GM23338 (cell line): Measurements from ENCODE around the gene MGME1. TPM values are rescaled to one million over a fixed set of nuclear protein-coding genes. Genes with fewer than 3 reads are reported as not detected.

Experiments used
- ATAC-seq: fragments of 200-7000 bp; cut with Tn5 transposase; 3 replicates; pipeline ENCODE4 v1.9.1; 2020
- DNase-seq: peaks from one replicate; pipeline ENCODE4 v3.0.0-alpha.2; 2015; ENCODE audit warnings: low spot score
- H2AFZ ChIP-seq: fragments of 200-600 bp; sonication (generic); 2 replicates; pipeline ENCODE4 v1.8.0; 2016; ENCODE audit warnings: antibody characterized with exemption, mild to moderate bottlenecking, moderate library complexity
- H3F3A ChIP-seq: fragments of 200-600 bp; sonication (generic); replicated peaks from 2 replicates; pipeline ENCODE4 v1.8.0; 2017; ENCODE audit warnings: antibody characterized with exemption, mixed run types, low read depth
- H3K27ac ChIP-seq: fragments of 200-600 bp; sonication (generic); 2 replicates; pipeline ENCODE4 v1.6.1; 2016; ENCODE audit warnings: low read depth
- H3K27me3 ChIP-seq: fragments of 200-600 bp; sonication (generic); 2 replicates; pipeline ENCODE4 v1.8.0; 2016; ENCODE audit warnings: mild to moderate bottlenecking, mixed run types, moderate library complexity; ENCODE audit not compliant: insufficient read depth
- H3K36me3 ChIP-seq: fragments of 200-600 bp; sonication (generic); 2 replicates; pipeline ENCODE4 v1.8.0; 2016; ENCODE audit warnings: mild to moderate bottlenecking; ENCODE audit not compliant: insufficient read depth
- H3K4me1 ChIP-seq: fragments of 200-600 bp; sonication (generic); 2 replicates; pipeline ENCODE4 v1.8.0; 2016; ENCODE audit warnings: mild to moderate bottlenecking, moderate library complexity; ENCODE audit not compliant: insufficient read depth
- H3K4me2 ChIP-seq: fragments of 200-600 bp; sonication (generic); 2 replicates; pipeline ENCODE4 v1.7.1; 2017; ENCODE audit warnings: mixed run types
- H3K4me3 ChIP-seq: fragments of 200-600 bp; sonication (generic); 2 replicates; pipeline ENCODE4 v1.6.1; 2016; ENCODE audit warnings: mixed run types
- H3K79me2 ChIP-seq: fragments of 200-600 bp; sonication (generic); replicated peaks from 2 replicates; pipeline ENCODE4 v1.8.0; 2017; ENCODE audit warnings: mild to moderate bottlenecking; ENCODE audit not compliant: insufficient read depth
- H3K9me2 ChIP-seq: fragments of 200-600 bp; sonication (generic); 2 replicates; pipeline ENCODE4 v1.8.0; 2017; ENCODE audit not compliant: insufficient read depth
- H4K20me1 ChIP-seq: fragments of 200-600 bp; sonication (generic); replicated peaks from 2 replicates; pipeline ENCODE4 v1.8.0; 2017; ENCODE audit warnings: mild to moderate bottlenecking; ENCODE audit not compliant: insufficient read depth
- H3K27ac Mint-ChIP-seq: 2 replicates; pipeline ENCODE4 v1.8.0; 2020; ENCODE audit warnings: inconsistent platforms, mild to moderate bottlenecking, moderate library complexity, mixed read lengths
- H3K27me3 Mint-ChIP-seq: 3 replicates; pipeline ENCODE4 v1.8.0; 2022; ENCODE audit warnings: low read depth, mild to moderate bottlenecking, moderate library complexity, mixed read lengths, inconsistent platforms; ENCODE audit not compliant: insufficient read depth, poor library complexity
- H3K36me3 Mint-ChIP-seq: 3 replicates; pipeline ENCODE4 v1.8.0; 2021; ENCODE audit warnings: low read depth, mild to moderate bottlenecking, inconsistent platforms, moderate library complexity, mixed read lengths
- H3K4me1 Mint-ChIP-seq: 3 replicates; pipeline ENCODE4 v1.8.0; 2020; ENCODE audit warnings: mild to moderate bottlenecking, inconsistent platforms, mixed read lengths
- H3K4me3 Mint-ChIP-seq: 3 replicates; pipeline ENCODE4 v1.8.0; 2021; ENCODE audit warnings: moderate library complexity, mild to moderate bottlenecking, inconsistent platforms, mixed read lengths
- H3K9me3 Mint-ChIP-seq: 3 replicates; pipeline ENCODE4 v1.8.0; 2020; ENCODE audit warnings: moderate library complexity, mild to moderate bottlenecking, inconsistent platforms, mixed read lengths
- CREB1 ChIP-seq: fragments of 250-450 bp; sonication (Bioruptor Pico); IDR thresholded peaks from 2 replicates; pipeline ENCODE4 v1.5.0; 2020; ENCODE audit warnings: low read depth, mild to moderate bottlenecking, moderate library complexity
- EZH2 ChIP-seq: fragments of 200-600 bp; sonication (generic); IDR thresholded peaks from one replicate; pipeline ENCODE4 v1.8.0; 2017; ENCODE audit warnings: antibody characterized with exemption, mild to moderate bottlenecking, low read depth; ENCODE audit not compliant: unreplicated experiment
- EZH2phosphoT487 ChIP-seq: fragments of 200-600 bp; sonication (generic); IDR thresholded peaks from one replicate; pipeline ENCODE4 v1.8.1; 2018; ENCODE audit warnings: antibody characterized with exemption; ENCODE audit not compliant: unreplicated experiment
- NANOG ChIP-seq: IDR thresholded peaks from 2 replicates; pipeline ENCODE4 v1.6.1; 2016; ENCODE audit warnings: antibody characterized with exemption, borderline replicate concordance
- REST ChIP-seq: IDR thresholded peaks from one replicate; pipeline ENCODE4 v1.6.1; 2018; ENCODE audit warnings: antibody characterized with exemption; ENCODE audit not compliant: unreplicated experiment
- ZNF331 ChIP-seq: fragments of 250-450 bp; sonication (Bioruptor Pico); IDR thresholded peaks from 2 replicates; pipeline ENCODE4 v1.5.0; 2020; ENCODE audit warnings: low read depth, mild to moderate bottlenecking, moderate library complexity
- polyA plus RNA-seq: library from polyadenylated mRNA; unstranded; fragments of >200 nt; fragmentation: Nextera tagmentation; extraction: Ambion mirVana; gene quantifications from 2 replicates; pipeline ENCODE4 v1.2.1, GENCODE V29; 2016
- small RNA-seq: library from RNA; depleted of rRNA; stranded (forward); fragments of <200 nt; gene quantifications from one replicate; pipeline ENCODE3, GENCODE V24; 2014; ENCODE audit warnings: low replicate concordance
- total RNA-seq: library from RNA; depleted of rRNA; stranded (reverse); fragments of >200 nt; shearing (Covaris generic); gene quantifications from 2 replicates; pipeline ENCODE4 v1.2.3, GENCODE V29; 2014; rRNA removed

Gene MGME1
- total and polyA plus RNA-seq, 2 experiments from 2014 or later: 43.1 to 56.9 TPM

DNA sequence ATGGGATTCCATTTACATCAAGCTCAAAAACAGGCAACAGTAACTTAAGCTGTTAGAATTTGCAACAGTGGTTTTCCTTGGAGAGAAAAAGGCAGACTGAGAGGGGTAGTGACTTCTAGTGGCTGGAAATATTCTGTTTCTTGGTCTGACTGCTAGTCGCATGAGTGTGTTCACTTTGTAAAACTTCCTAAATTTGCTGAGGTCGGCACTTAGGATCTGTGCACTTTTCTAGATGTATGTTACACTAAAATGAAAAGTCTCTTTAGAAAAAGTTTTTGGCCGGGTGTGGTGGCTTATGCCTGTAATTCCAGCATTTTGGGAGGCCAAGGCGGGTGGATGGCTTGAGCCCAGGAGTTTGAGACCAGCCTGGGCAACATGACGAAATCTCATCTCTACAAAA, 70.2 kb downstream of the MGME1 start:
- no peak for ATAC-seq
- TF ChIP-seq CREB1 (CRISPR knock-in tag) (no peak), ZNF331 (CRISPR knock-in tag) (no peak), REST (no peak), EZH2 (no peak), EZH2phosphoT487 (no peak), NANOG (no peak)

More for the DNA sequence above, 70.2 kb downstream of the MGME1 start:
- Mint-ChIP-seq H3K4me3 (no peak overlapping the region), H3K36me3 (peaks cover 30% of the 10 kb centered on the region), H3K27me3 (peaks cover 7% of the 10 kb centered on the region), H3K4me1 (peaks cover 6% of the 10 kb centered on the region), H3K27ac (no peak overlapping the region), H3K9me3 (no peaks in the 10 kb centered on the region)
- H3K36me3 ChIP-seq: no peaks in the 10 kb centered on the region
- H3K27ac ChIP-seq: no peak overlapping the region
- no peaks in the 10 kb centered on the region for H3K4me1 ChIP-seq
- no peaks in the 10 kb centered on the region for H3F3A ChIP-seq
- DNase-seq: no peak
- no peaks in the 10 kb centered on the region; the same call in 1 of the 2 replicates for H4K20me1 ChIP-seq
- H3K27me3 ChIP-seq: no peaks in the 10 kb centered on the region
- H3K4me2 ChIP-seq: no peak overlapping the region
- H2AFZ ChIP-seq: no peak overlapping the region
- H3K79me2 ChIP-seq: no peaks in the 10 kb centered on the region
- H3K4me3 ChIP-seq: no peak overlapping the region
- H3K9me2 ChIP-seq: no peaks in the 10 kb centered on the region

Small RNA genes lying within 50 kb of the gene (small RNA-seq; reads per million reads assigned to genes)
- gene SNORD17: 259 reads per million, percentile 99 among the genes with 10 or more reads in this experiment

Other genes starting within 250 kb of the MGME1 start
- 269 and 287 TPM in 2 replicates for gene SNX5, start 224 bp upstream of the MGME1 start, total RNA-seq
- gene SNX5, start 224 bp upstream of the MGME1 start, polyA plus RNA-seq: 154 and 167 TPM in 2 replicates
- gene OVOL2, start 88.9 kb downstream of the MGME1 start, total RNA-seq: 11.2 and 21.1 TPM in 2 replicates
- 10.6 and 11.5 TPM in 2 replicates for gene OVOL2, start 88.9 kb downstream of the MGME1 start, polyA plus RNA-seq
- gene KAT14, start 168.8 kb downstream of the MGME1 start, total RNA-seq: 24.6 and 25.0 TPM in 2 replicates
- 17.3 and 17.8 TPM in 2 replicates for gene KAT14, start 168.8 kb downstream of the MGME1 start, polyA plus RNA-seq
- gene PET117, start 168.8 kb downstream of the MGME1 start, total RNA-seq: 21.7 and 25.2 TPM in 2 replicates
- gene PET117, start 168.8 kb downstream of the MGME1 start, polyA plus RNA-seq: 36.1 and 41.9 TPM in 2 replicates